SH-SY5Y (cell line): Measurements from ENCODE around the gene LYSMD3.

Experiments
- GATA2 ChIP-seq: IDR thresholded peaks from 2 replicates; pipeline ENCODE4 v1.6.1; 2011; ENCODE audit warnings: mild to moderate bottlenecking, low read depth, low read length
- GATA3 ChIP-seq: IDR thresholded peaks from 2 replicates; pipeline ENCODE4 v1.6.1; 2011; ENCODE audit warnings: low read depth, mild to moderate bottlenecking, low read length, moderate library complexity

GRCh38 chr5:90557391-90557790 is 28.0 kb upstream of the LYSMD3 start:
- no peak for TF ChIP-seq GATA3
- no peak for TF ChIP-seq GATA2
